B cell (primary cell): ENCODE data around the gene KLHL30. TPM values are rescaled to one million over a fixed set of nuclear protein-coding genes. Genes with fewer than 3 reads are reported as not detected.

Experiments
- ATAC-seq: fragments of 200-7000 bp; cut with Tn5 transposase; one replicate; pipeline ENCODE4 v1.10.0; 2021; ENCODE audit warnings: low read depth, mild to moderate bottlenecking, moderate number of reproducible peaks, moderate library complexity
- CTCF ChIA-PET: fragments of 350-600 bp; sonication (Branson Sonifier 250); formaldehyde crosslinking; loops from one replicate; lab custom pipeline; 2021; ENCODE audit warnings: antibody characterized with exemption, inconsistent platforms; lab: Charles Lee
- POLR2A ChIA-PET: fragments of 350-600 bp; sonication (Branson Sonifier 250); formaldehyde crosslinking; loops from one replicate; lab custom pipeline; 2021; ENCODE audit warnings: antibody characterized with exemption; lab: Charles Lee
- DNase-seq: peaks from one replicate; pipeline ENCODE4 v3.0.0; 2013
- H2AFZ ChIP-seq: 2 replicates; pipeline ENCODE4 v1.6.1; 2012; ENCODE audit warnings: mild to moderate bottlenecking, low read depth, low read length; ENCODE audit not compliant: insufficient read depth, poor library complexity, severe bottlenecking
- H3K27ac ChIP-seq, 2 donors: 1 replicate in 1 of 2; 2 replicates in 1 of 2; pipeline ENCODE4 v1.5.1; 2012 to 2013; ENCODE audit warnings: low read length in 2 of 2, mild to moderate bottlenecking in 2 of 2, moderate library complexity in 1 of 2
- H3K27me3 ChIP-seq, 4 experiments: fragments of 200-600 bp in 1 of 4; sonication (generic) in 1 of 4; replicated peaks in 1 of 4; 1 replicate in 2 of 4; 2 replicates in 2 of 4; pipeline versions ENCODE4 v1.6.1 to v1.7.0; 2013 to 2016; ENCODE audit warnings: low read length in 3 of 4, mild to moderate bottlenecking in 2 of 4, mixed read lengths in 1 of 4, moderate library complexity in 1 of 4; ENCODE audit not compliant: insufficient read depth in 4 of 4, control insufficient read depth in 3 of 4; ENCODE audit errors: control extremely low read depth in 1 of 4
- H3K36me3 ChIP-seq, 2 experiments: replicated peaks in 1 of 2; 1 replicate in 1 of 2; 2 replicates in 1 of 2; pipeline versions ENCODE4 v1.6.1 to v1.7.1; 2013; ENCODE audit warnings: low read length in 1 of 2; ENCODE audit not compliant: insufficient read depth in 2 of 2, control insufficient read depth in 1 of 2; ENCODE audit errors: control extremely low read depth in 1 of 2, extremely low read depth in 1 of 2
- H3K4me1 ChIP-seq, 2 donors: fragments of 200-600 bp in 1 of 2; sonication (generic) in 1 of 2; 1 replicate in 1 of 2; 2 replicates in 1 of 2; pipeline versions ENCODE4 v1.5.1 to v1.6.1; 2013 to 2017; ENCODE audit warnings: low read length in 2 of 2; ENCODE audit not compliant: control insufficient read depth in 2 of 2, insufficient read depth in 2 of 2
- H3K4me2 ChIP-seq: replicated peaks from 2 replicates; pipeline ENCODE3; 2012; ENCODE audit warnings: mild to moderate bottlenecking, low read depth, low read length; ENCODE audit not compliant: poor library complexity, severe bottlenecking
- H3K4me3 ChIP-seq, 5 experiments: fragments of 200-600 bp in 1 of 5; sonication (generic) in 1 of 5; 1 replicate in 3 of 5; 2 replicates in 2 of 5; pipeline versions ENCODE4 v1.5.1 to v1.7.0; 2011 to 2016; ENCODE audit warnings: low read length in 4 of 5, mild to moderate bottlenecking in 4 of 5, low read depth in 2 of 5, control low read depth in 1 of 5, moderate library complexity in 1 of 5; ENCODE audit not compliant: insufficient read depth in 1 of 5; ENCODE audit errors: control extremely low read depth in 1 of 5, extremely low read depth in 1 of 5
- H3K79me2 ChIP-seq: fragments of 200-600 bp; sonication (generic); one replicate; pipeline ENCODE4 v1.6.0; 2016; ENCODE audit warnings: low read length; ENCODE audit not compliant: control insufficient read depth, insufficient read depth
- H3K9ac ChIP-seq: fragments of 200-600 bp; sonication (generic); 2 replicates; pipeline ENCODE4 v1.6.1; 2017; ENCODE audit warnings: mild to moderate bottlenecking, low read length, moderate library complexity
- H3K9me3 ChIP-seq, 3 donors: one replicate each; pipeline versions ENCODE4 v1.6.1 to v1.7.1; 2013; ENCODE audit warnings: low read length in 2 of 3; ENCODE audit not compliant: control insufficient read depth in 2 of 3, insufficient read depth in 1 of 3; ENCODE audit errors: control extremely low read depth in 1 of 3
- H4K20me1 ChIP-seq: 2 replicates; pipeline ENCODE4 v1.6.0; 2012; ENCODE audit warnings: mild to moderate bottlenecking, low read length; ENCODE audit not compliant: insufficient read depth, control insufficient read depth, poor library complexity, severe bottlenecking
- H3K27ac Mint-ChIP-seq: one replicate; pipeline ENCODE4 v1.8.0; 2021; ENCODE audit warnings: mixed read lengths
- H3K27me3 Mint-ChIP-seq: one replicate; pipeline ENCODE4 v1.8.0; 2021; ENCODE audit warnings: mixed read lengths
- H3K4me1 Mint-ChIP-seq: one replicate; pipeline ENCODE4 v1.8.0; 2021; ENCODE audit warnings: mixed read lengths
- H3K4me3 Mint-ChIP-seq: one replicate; pipeline ENCODE4 v1.8.0; 2021; ENCODE audit warnings: mixed read lengths
- H3K9me3 Mint-ChIP-seq: one replicate; pipeline ENCODE4 v1.8.0; 2022; ENCODE audit warnings: mixed read lengths; ENCODE audit not compliant: insufficient read depth
- CTCF ChIP-seq: fragments of 200-600 bp; IDR thresholded peaks from one replicate; pipeline ENCODE4 v1.8.0; 2022; ENCODE audit warnings: antibody characterized with exemption, mild to moderate bottlenecking
- EZH2 ChIP-seq: IDR thresholded peaks from 2 replicates; pipeline ENCODE4 v1.6.1; 2012; ENCODE audit warnings: borderline replicate concordance, low read depth, mild to moderate bottlenecking, moderate library complexity, low read length; ENCODE audit not compliant: insufficient read depth, poor library complexity, severe bottlenecking
- WGBS: methylation state at CpG from one replicate; pipeline ENCODE4 v1.1.5; 2013; ENCODE audit warnings: missing lambda C conversion rate; ENCODE audit not compliant: insufficient coverage; 5-methylcytosine and 5-hydroxymethylcytosine counted together
- intact Hi-C: fragments of 100-400 bp; cut with micrococcal nuclease; formaldehyde crosslinking; loops from one replicate; pipeline ENCODE4 v1.10.0; 2022
- polyA plus RNA-seq: library from polyadenylated mRNA; depleted of rRNA; stranded (reverse); fragments of >200 nt; gene quantifications from 2 replicates; pipeline ENCODE4 v1.2.3, GENCODE V29; 2012
- total RNA-seq, 2 donors: library from RNA; stranded (reverse); fragments of 120-200 nt in 1 of 2; gene quantifications; 1 replicate in 1 of 2; 2 replicates in 1 of 2; pipeline versions ENCODE4 v1.2.3 to v1.2.4, GENCODE V29; 2013 to 2022

Gene KLHL30
- total and polyA plus RNA-seq, 2 donors (not counting 1 experiment from before 2014, with no cell fraction given): not detected

GRCh38 chr2:238120463-238121298, 17.8 kb upstream of the KLHL30 start:
- intact Hi-C loops: no loop called here
- Mint-ChIP-seq H3K27me3 (peaks cover 6% of the 10 kb centered on the region), H3K4me3 (no peak overlapping the region), H3K9me3 (no peaks in the 10 kb centered on the region), H3K27ac (no peak overlapping the region), H3K4me1 (peaks cover 4% of the 10 kb centered on the region)
- H3K9me3 ChIP-seq: peaks cover 0 to 10% (median 0%) of the 10 kb centered on the region in 3 donors
- H3K4me3 ChIP-seq: no peak overlapping the region
- H3K27me3 ChIP-seq: peaks cover 0 to 8% (median 0%) of the 10 kb centered on the region in 4 experiments
- ATAC-seq: no peak
- no peak overlapping the region for H3K9ac ChIP-seq
- no peaks in the 10 kb centered on the region for H3K36me3 ChIP-seq
- TF ChIP-seq EZH2 (no peak), CTCF (no peak)
- no peaks in the 10 kb centered on the region for H3K79me2 ChIP-seq
- H2AFZ ChIP-seq: no peak overlapping the region
- peaks cover 4 to 8% of the 10 kb centered on the region in 2 donors for H3K4me1 ChIP-seq
- H3K4me2 ChIP-seq: no peak overlapping the region
- H4K20me1 ChIP-seq: no peaks in the 10 kb centered on the region
- no peak overlapping the region for H3K27ac ChIP-seq
- ChIA-PET POLR2A (no interaction called here), CTCF (no interaction called here)
- 78% methylated on average over 26 of the region's 30 CpGs for WGBS
- DNase-seq: no peak
